ENCODE measurements around the gene ZNF70.

The ZNF70 gene

DNA sequence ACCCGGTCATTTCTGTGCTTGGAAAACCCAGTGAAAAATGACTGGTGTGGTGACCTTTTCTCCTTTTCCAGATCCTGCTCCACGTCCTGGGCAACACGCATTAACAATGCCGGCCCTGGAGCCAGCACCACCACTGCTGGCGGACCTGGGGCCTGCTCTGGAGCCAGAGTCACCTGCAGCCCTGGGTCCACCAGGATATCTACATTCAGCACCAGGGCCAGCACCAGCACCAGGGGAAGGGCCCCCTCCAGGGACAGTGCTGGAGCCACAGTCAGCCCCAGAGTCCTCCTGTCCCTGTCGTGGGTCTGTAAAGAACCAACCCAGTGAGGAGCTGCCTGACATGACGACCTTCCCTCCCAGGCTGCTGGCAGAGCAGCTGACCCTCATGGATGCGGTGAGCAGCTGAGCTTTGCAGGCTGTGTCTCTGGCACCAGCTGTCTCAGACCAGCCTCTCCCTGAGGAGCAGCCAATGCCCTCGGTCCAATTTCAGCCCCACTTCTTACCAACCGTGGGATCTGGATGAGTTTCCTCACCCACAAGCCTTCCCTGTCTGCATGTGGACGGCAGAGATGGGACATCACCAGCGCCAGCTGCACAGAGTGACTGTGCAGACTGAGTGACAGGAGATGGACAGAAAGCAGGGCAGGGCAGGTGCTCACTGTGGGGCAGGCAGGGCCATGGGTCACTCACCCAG lies 58.2 kb downstream of the ZNF70 start:
- WGBS, 2 experiments (ENCODE audit: insufficient coverage in 2 of 2): 96 to 97% methylated on average over 9 to 11 of the region's 12 CpGs
- Histone ChIP-seq H3K9me3 (ENCODE audit: control insufficient read depth, low read length) (no peaks in the 10 kb centered on the region), H3K4me1 (ENCODE audit: control insufficient read depth, insufficient read depth, low read length, poor library complexity, severe bottlenecking) (no peaks in the 10 kb centered on the region), H3K27ac (ENCODE audit: low read depth, low read length, severe bottlenecking) (no peak overlapping the region), H3K4me3 (ENCODE audit: extremely low read depth, insufficient read depth, low read length, poor library complexity, severe bottlenecking) (no peak overlapping the region), H3K36me3 (ENCODE audit: control insufficient read depth, insufficient read depth, low read length) (peaks cover 53% of the 10 kb centered on the region)

DNA sequence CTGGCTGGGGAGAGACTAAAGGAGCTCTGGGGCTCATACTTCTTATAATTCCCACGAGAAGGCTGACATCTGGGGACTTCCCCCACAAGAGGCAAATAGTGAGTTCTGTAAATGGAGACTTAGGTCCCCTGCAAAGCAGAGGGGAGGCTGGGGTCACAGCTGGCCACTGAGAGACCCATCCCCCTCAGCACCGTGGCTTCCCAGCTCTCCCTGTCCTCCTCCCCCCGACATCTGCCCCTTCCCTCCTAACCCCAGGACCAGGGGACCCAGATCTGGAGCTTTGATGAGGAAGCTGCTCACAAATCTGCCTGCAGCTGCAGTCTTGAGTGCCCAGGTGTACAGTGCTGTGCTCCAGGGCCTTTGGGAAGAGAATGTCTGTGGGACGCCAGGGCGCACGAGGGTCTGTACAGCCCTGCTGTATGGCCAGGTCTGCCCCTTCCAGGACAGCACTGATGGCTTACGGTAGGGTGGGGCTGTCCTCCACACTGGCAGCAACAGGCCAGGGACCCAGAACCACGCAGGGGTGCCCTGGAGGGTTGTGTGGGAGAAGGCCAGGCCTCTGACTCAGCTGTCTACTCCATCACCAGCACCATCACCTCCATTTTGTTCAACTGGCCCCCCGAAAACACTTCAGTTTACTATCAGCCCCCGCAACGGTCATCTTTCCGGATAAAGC lies 59.0 kb downstream of the ZNF70 start:
- WGBS, 2 experiments (ENCODE audit: insufficient coverage in 2 of 2): 99 to 100% methylated on average over 10 to 11 of the region's 12 CpGs
- Histone ChIP-seq H3K27ac (ENCODE audit: low read depth, low read length, severe bottlenecking) (no peak overlapping the region), H3K4me3 (ENCODE audit: extremely low read depth, insufficient read depth, low read length, poor library complexity, severe bottlenecking) (no peak overlapping the region), H3K4me1 (ENCODE audit: control insufficient read depth, insufficient read depth, low read length, poor library complexity, severe bottlenecking) (no peaks in the 10 kb centered on the region), H3K36me3 (ENCODE audit: control insufficient read depth, insufficient read depth, low read length) (peaks cover 49% of the 10 kb centered on the region), H3K9me3 (ENCODE audit: control insufficient read depth, low read length) (no peaks in the 10 kb centered on the region)

DNA sequence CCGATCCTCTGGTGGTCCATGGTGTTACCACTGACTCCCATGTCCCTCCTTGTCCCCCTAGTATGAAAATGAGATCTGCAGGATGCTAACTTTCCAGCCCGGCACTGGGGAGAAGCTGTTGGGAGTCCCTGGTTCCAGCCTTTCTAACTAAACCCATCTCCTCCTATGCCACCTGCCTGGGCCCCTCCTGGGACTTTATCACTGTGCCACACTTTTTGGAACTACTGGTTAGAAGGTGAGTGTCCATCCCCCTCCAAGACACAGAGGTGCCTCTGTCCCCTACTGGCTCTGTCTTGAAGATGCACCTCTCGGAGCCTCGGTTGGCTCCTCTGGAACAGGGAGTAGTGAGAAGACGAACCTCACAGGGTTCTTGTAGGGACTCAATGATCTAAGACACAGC lies 60.2 kb downstream of the ZNF70 start, which contains the start of gene RGL4:
RGL4 (plus strand) TSS at position 301 of the 400 bp plus-strand sequence. CDS start 1,018 bp downstream, outside the sequence.
- no peaks in the 10 kb centered on the region for H3K9me3 ChIP-seq (ENCODE audit: control insufficient read depth, low read length)
- WGBS, 2 experiments (ENCODE audit: insufficient coverage in 2 of 2): 89 to 92% methylated on average over 2 to 3 of the region's 5 CpGs
- no peak within 1 kb of the TSS for H3K4me3 ChIP-seq (ENCODE audit: extremely low read depth, insufficient read depth, low read length, poor library complexity, severe bottlenecking)
- H3K27ac ChIP-seq (ENCODE audit: low read depth, low read length, severe bottlenecking): no peak within 1 kb of the TSS
- H3K36me3 ChIP-seq (ENCODE audit: control insufficient read depth, insufficient read depth, low read length): peaks cover 50% of the 10 kb centered on the region
- no peaks in the 10 kb centered on the region for H3K4me1 ChIP-seq (ENCODE audit: control insufficient read depth, insufficient read depth, low read length, poor library complexity, severe bottlenecking)

DNA sequence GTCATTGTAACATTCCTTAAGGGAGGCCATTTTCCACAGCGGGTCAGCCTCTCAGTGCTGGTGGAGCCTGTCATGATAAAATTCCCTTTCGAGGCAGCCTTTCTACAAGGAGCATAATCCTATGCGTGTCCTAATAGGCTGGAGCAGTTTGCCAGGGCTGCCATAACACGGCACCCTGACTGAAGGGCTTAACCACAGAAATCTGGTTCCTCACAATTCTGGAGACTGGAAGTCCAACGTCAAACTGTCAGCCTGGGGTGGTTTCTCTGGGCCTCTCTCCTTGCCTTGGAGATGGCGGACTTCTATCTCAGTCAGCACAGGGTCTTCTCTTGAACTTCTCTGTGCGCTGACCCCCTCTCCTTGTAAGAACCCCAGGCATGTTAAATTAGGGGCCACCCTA lies 61.5 kb downstream of the ZNF70 start:
- H3K9me3 ChIP-seq (ENCODE audit: control insufficient read depth, low read length): no peaks in the 10 kb centered on the region
- H3K4me1 ChIP-seq (ENCODE audit: control insufficient read depth, insufficient read depth, low read length, poor library complexity, severe bottlenecking): peaks cover 6% of the 10 kb centered on the region
- no peak overlapping the region for H3K4me3 ChIP-seq (ENCODE audit: extremely low read depth, insufficient read depth, low read length, poor library complexity, severe bottlenecking)
- H3K27ac ChIP-seq (ENCODE audit: low read depth, low read length, severe bottlenecking): no peak overlapping the region
- 89 to 91% methylated on average over 5 to 6 of the region's 7 CpGs for WGBS, 2 experiments (ENCODE audit: insufficient coverage in 2 of 2)
- H3K36me3 ChIP-seq (ENCODE audit: control insufficient read depth, insufficient read depth, low read length): peaks cover 37% of the 10 kb centered on the region

Measured in mesodermal cell (in vitro differentiated cells).